HepG2 (cell line): Measurements from ENCODE around the gene CAPRIN2. TPM values are rescaled to one million over a fixed set of nuclear protein-coding genes. Genes with fewer than 3 reads are reported as not detected.

Source experiments
- GATAD2A ChIP-seq: IDR thresholded peaks from 2 replicates; pipeline ENCODE4 v1.6.1; 2016
- HOXD1 ChIP-seq: sonication (generic); formaldehyde crosslinking; IDR thresholded peaks from 2 replicates; pipeline ENCODE4 v1.5.0; 2020; ENCODE audit warnings: missing genetic modification reagents
- KLF6 ChIP-seq: IDR thresholded peaks from 2 replicates; pipeline ENCODE4 v1.8.0; 2016; ENCODE audit warnings: missing biosample characterization, missing genetic modification reagents
- NFE2 ChIP-seq: sonication (generic); formaldehyde crosslinking; IDR thresholded peaks from 2 replicates; pipeline ENCODE4 v1.4.0; 2020; ENCODE audit warnings: missing genetic modification reagents
- PLRG1 ChIP-seq: fragments of 450-650 bp; conservative IDR thresholded peaks from 2 replicates; pipeline ENCODE4 v1.6.1; 2016
- RAD51 ChIP-seq: fragments of 450-650 bp; IDR thresholded peaks from 2 replicates; pipeline ENCODE4 v1.6.1; 2016; ENCODE audit warnings: borderline replicate concordance
- RARG ChIP-seq: sonication (generic); formaldehyde crosslinking; IDR thresholded peaks from 2 replicates; pipeline ENCODE4 v1.4.0; 2020; ENCODE audit warnings: low read depth, mild to moderate bottlenecking, missing genetic modification reagents
- REXO4 ChIP-seq: sonication (generic); formaldehyde crosslinking; IDR thresholded peaks from 2 replicates; pipeline ENCODE4 v1.8.0; 2022; ENCODE audit warnings: missing genetic modification reagents, mild to moderate bottlenecking, borderline replicate concordance
- SATB2 ChIP-seq: sonication (generic); formaldehyde crosslinking; IDR thresholded peaks from 2 replicates; pipeline ENCODE4 v1.5.0; 2020; ENCODE audit warnings: missing genetic modification reagents
- THAP11 ChIP-seq: IDR thresholded peaks from 2 replicates; pipeline ENCODE4 v1.6.1; 2016; ENCODE audit warnings: missing biosample characterization, missing genetic modification reagents
- ZBTB21 ChIP-seq: sonication (generic); formaldehyde crosslinking; IDR thresholded peaks from 2 replicates; pipeline ENCODE4 v1.4.0; 2020; ENCODE audit warnings: missing genetic modification reagents
- ZNF142 ChIP-seq: sonication (generic); formaldehyde crosslinking; IDR thresholded peaks from 2 replicates; pipeline ENCODE4 v1.4.0; 2020; ENCODE audit warnings: missing genetic modification reagents
- ZNF280B ChIP-seq: sonication (generic); formaldehyde crosslinking; IDR thresholded peaks from 2 replicates; pipeline ENCODE4 v1.5.0; 2020; ENCODE audit warnings: missing genetic modification reagents, mild to moderate bottlenecking, borderline replicate concordance
- ZNF335 ChIP-seq: sonication (generic); formaldehyde crosslinking; IDR thresholded peaks from 2 replicates; pipeline ENCODE4 v1.4.0; 2020; ENCODE audit warnings: missing genetic modification reagents
- ZNF343 ChIP-seq: sonication (generic); formaldehyde crosslinking; IDR thresholded peaks from 2 replicates; pipeline ENCODE4 v1.4.0; 2020; ENCODE audit warnings: mild to moderate bottlenecking, missing genetic modification reagents
- ZNF430 ChIP-seq: sonication (generic); formaldehyde crosslinking; IDR thresholded peaks from 2 replicates; pipeline ENCODE4 v1.9.0; 2021; ENCODE audit warnings: mild to moderate bottlenecking, missing genetic modification reagents
- ZNF670 ChIP-seq: sonication (generic); formaldehyde crosslinking; IDR thresholded peaks from 2 replicates; pipeline ENCODE4 v1.8.0; 2022; ENCODE audit warnings: mild to moderate bottlenecking, missing genetic modification reagents, borderline replicate concordance
- ZNF691 ChIP-seq: sonication (generic); formaldehyde crosslinking; IDR thresholded peaks from 2 replicates; pipeline ENCODE4 v1.4.0; 2020; ENCODE audit warnings: missing genetic modification reagents, low read depth, mild to moderate bottlenecking, borderline replicate concordance
- ZNF776 ChIP-seq: sonication (generic); formaldehyde crosslinking; IDR thresholded peaks from 2 replicates; pipeline ENCODE4 v1.4.0; 2020; ENCODE audit warnings: mild to moderate bottlenecking, missing genetic modification reagents
- ZNF800 ChIP-seq: sonication (generic); formaldehyde crosslinking; IDR thresholded peaks from 2 replicates; pipeline ENCODE4 v1.4.0; 2020; ENCODE audit warnings: missing genetic modification reagents
- polyA plus RNA-seq, 8 experiments: library from polyadenylated mRNA; depleted of rRNA in 3 of 8; stranded (reverse) in 7 of 8; unstranded in 1 of 8; fragments of >200 nt; fragmentation: Illumina TruSeq in 4 of 8; extraction: Trizol in 4 of 8; gene quantifications; 2 replicates each; pipeline versions ENCODE4 v1.2.1 to v1.2.3, GENCODE V29; 2011 to 2016; ENCODE audit warnings: low read depth in 4 of 8, missing spikeins in 1 of 8, mixed read lengths in 1 of 8; ENCODE audit not compliant: insufficient read depth in 1 of 8
- total RNA-seq, 5 experiments: library from RNA; depleted of rRNA; stranded (reverse); fragments of >200 nt; fragmentation: Illumina TruSeq; extraction: Trizol; gene quantifications; 2 replicates each; pipeline ENCODE4 v1.2.3, GENCODE V29; 2016; ENCODE audit warnings: low read depth in 1 of 5

Gene CAPRIN2
- total and polyA plus RNA-seq, 2 of the 13 experiments (the other 11 are each of a cell fraction or from before 2014, with no cell fraction given) = 21.7 to 30.6 TPM

GRCh38 chr12:30754750-30755394 lies at the start of gene CAPRIN2 (continued):
- no peak for TF ChIP-seq ZNF800 (CRISPR knock-in tag)
- TF ChIP-seq ZNF335 (CRISPR knock-in tag) = no peak; the same call in 1 of the 2 replicates
- 0 out of 2 replicates have a peak, but pooled peaks have one; percentile 6 for TF ChIP-seq SATB2 (CRISPR knock-in tag)
- no peak; the same call in 1 of the 2 replicates for TF ChIP-seq ZNF691 (CRISPR knock-in tag)
- TF ChIP-seq GATAD2A (CRISPR knock-in tag) = peak; percentile 70; the same call in 1 of the 2 replicates
- TF ChIP-seq REXO4 (CRISPR knock-in tag) = no peak
- peak; percentile 56; the same call in 1 of the 2 replicates for TF ChIP-seq KLF6 (CRISPR knock-in tag)
- no peak for TF ChIP-seq ZBTB21 (CRISPR knock-in tag)
- no peak for TF ChIP-seq HOXD1 (CRISPR knock-in tag)
- no peak for TF ChIP-seq RAD51
- peak; percentile 94 for TF ChIP-seq ZNF670 (CRISPR knock-in tag)
- no peak for TF ChIP-seq NFE2
- no peak for TF ChIP-seq ZNF142 (CRISPR knock-in tag)
- TF ChIP-seq ZNF343 = peak; percentile 64; the same call in 1 of the 2 replicates
- peak; percentile 85 for TF ChIP-seq THAP11 (CRISPR knock-in tag)
- peak; percentile 73 for TF ChIP-seq ZNF430 (CRISPR knock-in tag)
- TF ChIP-seq ZNF776 (CRISPR knock-in tag) = peak; percentile 51; the same call in 1 of the 2 replicates
- no peak for TF ChIP-seq RARG (CRISPR knock-in tag)
- TF ChIP-seq ZNF280B = peak; percentile 86; the same call in 1 of the 2 replicates
- no peak for TF ChIP-seq PLRG1
